GM21786 (cell line): ENCODE data around the gene PRPS1.
"Not testable (repeated sequence)": the region's sequence is repeated elsewhere in the genome, so short reads cannot be mapped to it uniquely, and the experiment has no call there.

Source experiments
- ATAC-seq: cut with Tn5 transposase; IDR thresholded peaks from one replicate; pipeline ENCODE4 v1.9.1; 2021; ENCODE audit not compliant: unreplicated experiment

The PRPS1 gene

GRCh38 chrX:107629540-107629909 lies 1.2 kb downstream of the PRPS1 start:
- no peak for ATAC-seq

- ATAC-seq = no peak
These were observed 1.9 kb downstream of the PRPS1 start for GRCh38 chrX:107630031-107630689.

- ATAC-seq = no peak
These were observed 4.0 kb downstream of the PRPS1 start for GRCh38 chrX:107632346-107632745.

GRCh38 chrX:107646735-107647134 lies 18.4 kb downstream of the PRPS1 start:
- ATAC-seq = no peak

GRCh38 chrX:107648332-107648731 lies 20.0 kb downstream of the PRPS1 start:
- no peak for ATAC-seq

GRCh38 chrX:107654566-107654871 lies 26.2 kb downstream of the PRPS1 start:
- ATAC-seq = no peak

- peak; percentile 80 for ATAC-seq
These were observed 26.8 kb downstream of the PRPS1 start for GRCh38 chrX:107654872-107655761.

- no peak for ATAC-seq
These were observed 28.7 kb downstream of the PRPS1 start for GRCh38 chrX:107656978-107657377.

GRCh38 chrX:107658660-107659059 lies 30.4 kb downstream of the PRPS1 start:
- no peak for ATAC-seq

- no peak for ATAC-seq
These were observed 31.0 kb downstream of the PRPS1 start for GRCh38 chrX:107659286-107659685.

- peak; percentile 49 for ATAC-seq
These were observed 31.5 kb downstream of the PRPS1 start for GRCh38 chrX:107659768-107660167.

GRCh38 chrX:107662145-107662544 lies 33.8 kb downstream of the PRPS1 start:
- no peak for ATAC-seq

GRCh38 chrX:107662824-107663223 lies 34.5 kb downstream of the PRPS1 start:
- ATAC-seq = no peak

GRCh38 chrX:107666931-107667330 lies 38.6 kb downstream of the PRPS1 start:
- ATAC-seq = no peak

- ATAC-seq = no peak
These were observed 39.1 kb downstream of the PRPS1 start for GRCh38 chrX:107667426-107667825.

GRCh38 chrX:107668710-107669109 lies 40.4 kb downstream of the PRPS1 start:
- ATAC-seq = not testable (repeated sequence)

- no peak for ATAC-seq
These were observed 41.0 kb downstream of the PRPS1 start for GRCh38 chrX:107669261-107669660.

- ATAC-seq = no peak
These were observed 41.7 kb downstream of the PRPS1 start for GRCh38 chrX:107669885-107670628.

- not testable (repeated sequence) for ATAC-seq
These were observed 42.9 kb downstream of the PRPS1 start for GRCh38 chrX:107671256-107671655.

GRCh38 chrX:107672955-107673378 lies 44.7 kb downstream of the PRPS1 start:
- ATAC-seq = no peak

GRCh38 chrX:107673431-107673830 lies 45.1 kb downstream of the PRPS1 start:
- ATAC-seq = peak; percentile 0
